ENCODE measurements around the gene DENND4A. TPM values are rescaled to one million over a fixed set of nuclear protein-coding genes. Genes with fewer than 3 reads are reported as not detected.
"Not testable (repeated sequence)": the region's sequence is repeated elsewhere in the genome, so short reads cannot be mapped to it uniquely, and the experiment has no call there.

DENND4A gene
- polyA plus RNA-seq, 2 donors: 2.6 to 3.2 TPM

DNA sequence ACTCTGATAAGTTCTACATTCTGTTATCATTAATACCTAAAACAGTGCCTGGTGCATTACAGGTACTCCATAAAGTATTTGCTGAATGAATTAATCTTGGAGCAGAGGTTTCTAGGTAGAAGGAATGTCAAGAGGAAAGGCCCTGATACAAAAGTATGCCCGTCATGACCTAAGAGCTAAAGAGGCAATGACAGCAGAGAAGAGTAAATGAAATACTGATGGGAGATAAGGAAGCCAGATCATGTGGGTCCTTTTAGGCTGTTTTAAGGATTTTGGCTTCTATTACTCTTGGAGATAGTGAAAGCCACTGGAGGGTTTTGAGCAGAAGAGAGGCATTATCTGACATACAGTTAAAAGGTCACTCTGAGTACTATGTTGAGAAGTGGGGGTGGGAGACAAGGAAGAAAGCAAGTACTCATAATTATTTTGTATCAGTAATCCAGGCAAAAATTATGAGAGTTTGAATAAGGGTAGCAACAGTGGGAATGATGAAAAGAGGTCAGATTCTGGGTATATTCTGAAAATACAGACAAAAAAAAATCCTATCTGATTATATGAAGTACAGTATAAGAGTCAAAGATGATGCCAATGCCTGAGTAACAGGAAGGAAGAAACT is 48.3 kb downstream of the DENND4A start:
- 93 to 96% methylated on average over 1 of the region's 1 CpG for WGBS, 2 donors
- H3K4me3 ChIP-seq (ENCODE audit: low read depth in 1 of 2, low read length in 2 of 2): no peak overlapping the region
- H3K9me3 ChIP-seq (ENCODE audit: control insufficient read depth in 2 of 2, insufficient read depth in 1 of 2, low read depth in 1 of 2, low read length in 1 of 2): no peaks in the 10 kb centered on the region
- H3K27me3 ChIP-seq (ENCODE audit: control insufficient read depth in 1 of 2, insufficient read depth in 2 of 2, low read length in 2 of 2): no peaks in the 10 kb centered on the region
- no peak overlapping the region for H3K27ac ChIP-seq (ENCODE audit: low read depth in 2 of 2, low read length in 1 of 2)
- H3K4me1 ChIP-seq (ENCODE audit: control insufficient read depth in 2 of 2, insufficient read depth in 2 of 2, low read length in 1 of 2): no peaks in the 10 kb centered on the region
- no peaks in the 10 kb centered on the region for H3K36me3 ChIP-seq (ENCODE audit: control insufficient read depth in 2 of 2, insufficient read depth in 2 of 2, low read length in 1 of 2)

DNA sequence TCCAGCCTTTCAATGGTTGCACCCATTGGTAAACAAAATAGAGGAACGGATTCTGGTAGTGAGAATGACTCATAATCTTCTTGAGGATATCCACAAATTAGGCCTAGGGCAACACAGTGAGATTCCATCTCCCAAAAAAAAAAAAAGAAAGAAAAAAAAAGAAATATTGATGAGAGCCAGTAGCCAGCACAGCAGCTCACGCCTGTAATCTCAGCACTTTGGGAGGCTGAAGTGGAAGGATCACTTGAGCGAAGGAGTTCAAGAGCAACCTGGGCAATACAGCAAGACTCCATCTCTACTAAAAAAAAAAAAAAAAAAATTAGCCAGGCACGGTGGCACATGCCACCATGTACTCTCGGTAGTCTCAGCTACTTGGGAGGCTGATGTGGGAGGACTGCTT is 51.9 kb downstream of the DENND4A start:
- H3K4me1 ChIP-seq (ENCODE audit: control insufficient read depth in 2 of 2, insufficient read depth in 2 of 2, low read length in 1 of 2): no peaks in the 10 kb centered on the region
- H3K9me3 ChIP-seq (ENCODE audit: control insufficient read depth in 2 of 2, insufficient read depth in 1 of 2, low read depth in 1 of 2, low read length in 1 of 2): no peaks in the 10 kb centered on the region
- no peak overlapping the region for H3K4me3 ChIP-seq (ENCODE audit: low read depth in 1 of 2, low read length in 2 of 2)
- no peak overlapping the region for H3K27ac ChIP-seq (ENCODE audit: low read depth in 2 of 2, low read length in 1 of 2)
- no peaks in the 10 kb centered on the region for H3K36me3 ChIP-seq (ENCODE audit: control insufficient read depth in 2 of 2, insufficient read depth in 2 of 2, low read length in 1 of 2)
- WGBS, 2 donors: 88 to 92% methylated on average over 5 of the region's 5 CpGs
- H3K27me3 ChIP-seq (ENCODE audit: control insufficient read depth in 1 of 2, insufficient read depth in 2 of 2, low read length in 2 of 2): no peaks in the 10 kb centered on the region

DNA sequence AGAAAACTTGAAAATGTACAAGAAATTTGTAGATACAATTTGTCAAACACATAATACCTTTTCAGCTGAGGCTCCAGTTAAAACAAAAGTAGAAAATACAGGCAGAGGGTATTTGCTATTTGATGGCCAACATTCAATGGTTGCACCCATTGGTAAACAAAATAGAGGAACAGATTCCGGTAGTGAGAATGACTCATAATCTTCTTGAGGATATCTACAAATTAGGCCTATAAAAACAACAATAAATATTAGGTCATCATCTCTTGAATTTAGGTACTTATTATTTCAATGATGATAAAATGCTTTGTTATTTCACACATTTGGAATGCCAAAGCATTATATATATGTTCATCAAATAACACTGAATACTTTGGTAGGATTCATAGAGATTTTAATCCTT is 53.4 kb downstream of the DENND4A start:
- no peaks in the 10 kb centered on the region for H3K4me1 ChIP-seq (ENCODE audit: control insufficient read depth in 2 of 2, insufficient read depth in 2 of 2, low read length in 1 of 2)
- 56 to 65% methylated on average over 1 of the region's 1 CpG for WGBS, 2 donors
- H3K9me3 ChIP-seq (ENCODE audit: control insufficient read depth in 2 of 2, insufficient read depth in 1 of 2, low read depth in 1 of 2, low read length in 1 of 2): no peaks in the 10 kb centered on the region
- H3K27me3 ChIP-seq (ENCODE audit: control insufficient read depth in 1 of 2, insufficient read depth in 2 of 2, low read length in 2 of 2): no peaks in the 10 kb centered on the region
- H3K36me3 ChIP-seq (ENCODE audit: control insufficient read depth in 2 of 2, insufficient read depth in 2 of 2, low read length in 1 of 2): no peaks in the 10 kb centered on the region
- no peak overlapping the region for H3K4me3 ChIP-seq (ENCODE audit: low read depth in 1 of 2, low read length in 2 of 2)
- H3K27ac ChIP-seq (ENCODE audit: low read depth in 2 of 2, low read length in 1 of 2): no peak overlapping the region

DNA sequence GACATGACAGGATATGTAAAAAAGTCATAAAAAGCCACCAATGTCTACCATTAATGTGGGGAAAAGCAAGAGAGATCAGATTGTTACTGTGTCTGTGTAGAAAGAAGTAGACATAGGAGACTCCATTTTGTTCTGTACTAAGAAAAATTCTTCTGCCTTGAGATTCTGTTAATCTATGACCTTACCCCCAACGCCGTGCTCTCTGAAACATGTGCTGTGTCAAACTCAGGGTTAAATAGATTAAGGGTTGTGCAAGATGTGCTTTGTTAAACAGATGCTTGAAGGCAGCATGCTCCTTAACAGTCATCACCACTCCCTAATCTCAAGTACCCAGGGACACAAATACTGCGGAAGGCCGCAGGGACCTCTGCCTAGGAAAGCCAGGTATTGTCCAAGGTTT is 58.5 kb downstream of the DENND4A start:
- 75% methylated on average over 4 of the region's 4 CpGs for WGBS, 2 donors
- H3K27ac ChIP-seq (ENCODE audit: low read depth in 2 of 2, low read length in 1 of 2): not testable (repeated sequence)

DNA sequence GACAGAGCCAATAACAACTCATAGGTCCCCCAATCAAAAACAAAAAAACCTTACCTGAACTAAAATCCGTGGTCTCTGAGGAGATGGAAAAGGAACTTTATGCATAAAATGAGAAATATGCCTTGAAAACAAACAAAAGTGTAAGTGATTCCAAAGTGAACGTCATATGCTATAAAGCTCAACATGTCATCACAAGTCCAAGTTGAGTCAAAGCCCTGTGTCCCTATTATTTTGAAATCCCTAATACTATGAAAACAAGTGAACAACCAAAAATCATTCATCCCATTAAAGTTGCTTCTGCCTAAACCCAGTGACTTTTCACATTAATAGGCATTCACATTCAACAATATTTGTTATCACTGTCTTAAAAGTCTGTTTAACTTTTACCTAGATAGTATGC is 59.4 kb downstream of the DENND4A start:
- WGBS, 2 donors: 54 to 72% methylated on average over 2 of the region's 2 CpGs

More for the DNA sequence above, 58.5 kb downstream of the DENND4A start:
- not testable (repeated sequence) for H3K4me1 ChIP-seq (ENCODE audit: control insufficient read depth in 2 of 2, insufficient read depth in 2 of 2, low read length in 1 of 2); H3K27me3 ChIP-seq (ENCODE audit: control insufficient read depth in 1 of 2, insufficient read depth in 2 of 2, low read length in 2 of 2); H3K9me3 ChIP-seq (ENCODE audit: control insufficient read depth in 2 of 2, insufficient read depth in 1 of 2, low read depth in 1 of 2, low read length in 1 of 2); H3K36me3 ChIP-seq (ENCODE audit: control insufficient read depth in 2 of 2, insufficient read depth in 2 of 2, low read length in 1 of 2); H3K4me3 ChIP-seq (ENCODE audit: low read depth in 1 of 2, low read length in 2 of 2)

DNA sequence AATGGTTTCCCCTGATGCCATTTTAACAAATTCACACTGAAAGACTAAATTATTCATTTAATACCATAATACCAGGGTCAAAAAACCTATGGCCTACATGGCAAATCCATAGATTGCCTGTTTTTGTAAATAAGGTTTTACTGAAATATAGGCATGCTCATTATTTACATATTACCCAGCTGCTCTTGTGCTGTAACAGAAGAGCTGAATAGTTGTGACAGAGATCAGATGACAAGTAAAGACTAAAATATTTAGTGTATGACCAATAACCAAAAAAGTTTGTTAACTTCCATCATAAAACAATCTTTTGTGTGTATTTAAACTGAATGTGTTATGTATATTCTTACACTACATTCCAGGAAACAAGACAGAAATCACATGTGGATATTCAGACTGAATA is 60.2 kb downstream of the DENND4A start:
- H3K4me1 ChIP-seq (ENCODE audit: control insufficient read depth in 2 of 2, insufficient read depth in 2 of 2, low read length in 1 of 2): no peaks in the 10 kb centered on the region
- no peak overlapping the region for H3K27ac ChIP-seq (ENCODE audit: low read depth in 2 of 2, low read length in 1 of 2)
- no peaks in the 10 kb centered on the region for H3K9me3 ChIP-seq (ENCODE audit: control insufficient read depth in 2 of 2, insufficient read depth in 1 of 2, low read depth in 1 of 2, low read length in 1 of 2)
- H3K27me3 ChIP-seq (ENCODE audit: control insufficient read depth in 1 of 2, insufficient read depth in 2 of 2, low read length in 2 of 2): no peaks in the 10 kb centered on the region
- H3K36me3 ChIP-seq (ENCODE audit: control insufficient read depth in 2 of 2, insufficient read depth in 2 of 2, low read length in 1 of 2): no peaks in the 10 kb centered on the region
- no peak overlapping the region for H3K4me3 ChIP-seq (ENCODE audit: low read depth in 1 of 2, low read length in 2 of 2)

More for the DNA sequence above, 59.4 kb downstream of the DENND4A start:
- no peaks in the 10 kb centered on the region for H3K27me3 ChIP-seq (ENCODE audit: control insufficient read depth in 1 of 2, insufficient read depth in 2 of 2, low read length in 2 of 2)
- no peaks in the 10 kb centered on the region for H3K9me3 ChIP-seq (ENCODE audit: control insufficient read depth in 2 of 2, insufficient read depth in 1 of 2, low read depth in 1 of 2, low read length in 1 of 2)
- no peak overlapping the region for H3K27ac ChIP-seq (ENCODE audit: low read depth in 2 of 2, low read length in 1 of 2)
- H3K4me3 ChIP-seq (ENCODE audit: low read depth in 1 of 2, low read length in 2 of 2): no peak overlapping the region
- no peaks in the 10 kb centered on the region for H3K4me1 ChIP-seq (ENCODE audit: control insufficient read depth in 2 of 2, insufficient read depth in 2 of 2, low read length in 1 of 2)
- no peaks in the 10 kb centered on the region for H3K36me3 ChIP-seq (ENCODE audit: control insufficient read depth in 2 of 2, insufficient read depth in 2 of 2, low read length in 1 of 2)

DNA sequence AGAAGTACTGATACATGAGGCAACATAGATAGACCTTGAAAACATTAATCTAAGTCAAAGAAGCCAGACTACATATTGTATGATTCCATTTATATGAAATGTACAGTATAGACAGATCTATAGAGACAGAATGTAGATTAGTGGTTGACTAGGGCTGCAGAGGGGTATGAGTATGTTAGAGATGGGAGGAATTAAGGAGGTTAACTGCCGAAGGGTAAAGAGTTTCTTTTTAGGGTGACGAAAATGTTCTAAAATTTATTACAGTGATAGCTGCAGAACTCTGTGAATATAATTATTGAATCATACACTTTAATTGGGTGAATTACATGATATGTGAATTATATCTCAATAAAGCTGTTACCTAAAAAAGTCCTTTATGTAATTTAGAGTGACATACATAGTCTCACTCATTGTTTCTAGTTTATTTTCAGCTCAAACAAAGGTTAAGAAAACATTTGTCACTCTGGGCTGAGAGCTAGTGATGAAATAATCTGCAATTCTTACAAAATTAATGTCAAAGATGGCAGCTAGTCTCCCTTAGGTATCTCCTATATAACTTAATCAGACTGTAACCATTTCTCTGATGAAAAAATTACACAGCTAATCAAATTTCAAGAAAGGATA is 61.4 kb downstream of the DENND4A start:
- no peaks in the 10 kb centered on the region for H3K36me3 ChIP-seq (ENCODE audit: control insufficient read depth in 2 of 2, insufficient read depth in 2 of 2, low read length in 1 of 2)
- no peaks in the 10 kb centered on the region for H3K4me1 ChIP-seq (ENCODE audit: control insufficient read depth in 2 of 2, insufficient read depth in 2 of 2, low read length in 1 of 2)
- H3K27ac ChIP-seq (ENCODE audit: low read depth in 2 of 2, low read length in 1 of 2): no peak overlapping the region
- H3K9me3 ChIP-seq (ENCODE audit: control insufficient read depth in 2 of 2, insufficient read depth in 1 of 2, low read depth in 1 of 2, low read length in 1 of 2): no peaks in the 10 kb centered on the region
- no peaks in the 10 kb centered on the region for H3K27me3 ChIP-seq (ENCODE audit: control insufficient read depth in 1 of 2, insufficient read depth in 2 of 2, low read length in 2 of 2)
- H3K4me3 ChIP-seq (ENCODE audit: low read depth in 1 of 2, low read length in 2 of 2): no peak overlapping the region
- WGBS, 2 donors: 96 to 99% methylated on average over 2 of the region's 2 CpGs

DNA sequence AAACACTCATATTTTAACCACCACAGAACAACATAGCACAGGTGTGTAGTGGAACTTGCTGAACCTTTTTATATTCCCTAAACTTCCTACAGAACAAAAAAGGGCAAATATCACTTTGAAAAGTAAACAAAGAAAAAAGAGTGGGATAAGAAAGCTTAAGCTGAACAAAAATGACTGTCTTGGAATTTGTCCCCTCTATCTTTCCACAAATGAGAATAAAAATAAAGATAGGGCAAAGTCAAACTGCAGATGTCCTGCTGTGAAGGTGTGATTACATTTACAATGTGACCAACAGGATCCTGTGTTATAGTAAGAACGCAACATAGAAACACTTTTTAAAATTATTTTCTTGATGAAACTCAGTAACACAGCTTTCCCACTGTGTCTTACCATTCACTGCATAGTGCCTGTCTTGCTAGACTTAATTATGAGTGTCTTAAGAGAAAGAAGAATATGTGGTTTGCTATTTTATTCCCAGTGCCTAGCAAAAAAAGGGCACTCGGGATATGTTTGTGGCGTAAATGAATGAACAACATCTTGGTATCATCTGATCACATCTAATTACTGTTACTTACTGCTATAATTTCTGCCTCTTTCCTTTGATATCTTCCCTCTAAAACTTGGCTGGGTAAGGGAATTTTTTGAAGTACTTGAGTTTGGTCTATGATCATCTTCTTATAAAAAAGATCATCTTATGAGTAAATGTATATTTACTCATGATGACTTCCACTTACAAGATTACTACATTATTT is 67.5 kb downstream of the DENND4A start:
- Histone ChIP-seq H3K36me3 (ENCODE audit: control insufficient read depth in 2 of 2, insufficient read depth in 2 of 2, low read length in 1 of 2) (no peaks in the 10 kb centered on the region), H3K4me3 (ENCODE audit: low read depth in 1 of 2, low read length in 2 of 2) (no peak overlapping the region), H3K4me1 (ENCODE audit: control insufficient read depth in 2 of 2, insufficient read depth in 2 of 2, low read length in 1 of 2) (no peaks in the 10 kb centered on the region), H3K9me3 (ENCODE audit: control insufficient read depth in 2 of 2, insufficient read depth in 1 of 2, low read depth in 1 of 2, low read length in 1 of 2) (no peaks in the 10 kb centered on the region), H3K27ac (ENCODE audit: low read depth in 2 of 2, low read length in 1 of 2) (no peak overlapping the region), H3K27me3 (ENCODE audit: control insufficient read depth in 1 of 2, insufficient read depth in 2 of 2, low read length in 2 of 2) (no peaks in the 10 kb centered on the region)
- WGBS, 2 donors: 81 to 96% methylated on average over 3 of the region's 3 CpGs

DNA sequence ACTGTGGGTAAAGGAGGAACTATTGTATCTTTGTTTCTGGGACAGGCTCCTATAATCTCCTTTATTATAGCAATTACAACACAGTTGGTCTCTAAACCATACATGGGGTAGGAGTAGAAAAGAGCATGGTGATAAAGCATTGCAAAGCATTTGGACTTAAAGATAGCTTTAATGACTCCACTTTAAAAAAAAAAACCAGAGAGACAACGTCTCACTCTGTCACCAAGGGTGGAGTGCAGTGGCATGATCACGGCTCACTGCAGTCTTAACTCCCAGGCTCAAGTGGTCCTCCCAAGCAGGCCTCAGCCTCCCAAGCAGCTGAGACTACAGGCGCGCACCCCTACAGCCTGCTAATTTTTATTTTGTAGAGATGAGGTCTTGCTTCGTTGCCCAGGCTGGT is 68.2 kb downstream of the DENND4A start:
- H3K27me3 ChIP-seq (ENCODE audit: control insufficient read depth in 1 of 2, insufficient read depth in 2 of 2, low read length in 2 of 2): no peaks in the 10 kb centered on the region
- 83 to 90% methylated on average over 5 of the region's 5 CpGs for WGBS, 2 donors
- no peaks in the 10 kb centered on the region for H3K4me1 ChIP-seq (ENCODE audit: control insufficient read depth in 2 of 2, insufficient read depth in 2 of 2, low read length in 1 of 2)
- H3K27ac ChIP-seq (ENCODE audit: low read depth in 2 of 2, low read length in 1 of 2): no peak overlapping the region
- no peaks in the 10 kb centered on the region for H3K9me3 ChIP-seq (ENCODE audit: control insufficient read depth in 2 of 2, insufficient read depth in 1 of 2, low read depth in 1 of 2, low read length in 1 of 2)
- no peaks in the 10 kb centered on the region for H3K36me3 ChIP-seq (ENCODE audit: control insufficient read depth in 2 of 2, insufficient read depth in 2 of 2, low read length in 1 of 2)
- H3K4me3 ChIP-seq (ENCODE audit: low read depth in 1 of 2, low read length in 2 of 2): no peak overlapping the region

DNA sequence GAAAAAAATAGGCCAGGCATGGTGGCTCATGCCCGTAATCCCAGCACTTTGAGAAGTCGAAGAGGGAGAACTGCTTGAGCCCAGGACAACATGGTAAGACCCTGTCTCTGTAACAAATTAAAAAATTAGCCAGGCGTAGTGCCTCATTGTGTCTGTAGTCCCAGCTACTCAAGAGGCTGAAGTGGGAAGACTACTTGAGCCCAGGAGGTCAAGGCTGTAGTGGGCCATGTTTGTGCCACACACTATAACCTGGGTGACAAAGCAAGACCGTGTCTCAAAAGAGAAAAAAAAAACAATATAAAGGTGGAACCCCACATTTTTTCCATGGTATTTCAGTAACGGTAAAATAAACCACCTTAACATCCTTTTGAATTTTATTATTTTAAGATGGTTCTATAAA is 69.9 kb downstream of the DENND4A start:
- WGBS, 2 donors: 92 to 97% methylated on average over 5 of the region's 5 CpGs

More for the DNA sequence above, 69.9 kb downstream of the DENND4A start:
- Histone ChIP-seq H3K27me3 (ENCODE audit: control insufficient read depth in 1 of 2, insufficient read depth in 2 of 2, low read length in 2 of 2) (no peaks in the 10 kb centered on the region), H3K4me1 (ENCODE audit: control insufficient read depth in 2 of 2, insufficient read depth in 2 of 2, low read length in 1 of 2) (no peaks in the 10 kb centered on the region), H3K27ac (ENCODE audit: low read depth in 2 of 2, low read length in 1 of 2) (no peak overlapping the region), H3K4me3 (ENCODE audit: low read depth in 1 of 2, low read length in 2 of 2) (no peak overlapping the region), H3K9me3 (ENCODE audit: control insufficient read depth in 2 of 2, insufficient read depth in 1 of 2, low read depth in 1 of 2, low read length in 1 of 2) (no peaks in the 10 kb centered on the region), H3K36me3 (ENCODE audit: control insufficient read depth in 2 of 2, insufficient read depth in 2 of 2, low read length in 1 of 2) (no peaks in the 10 kb centered on the region)
